Suppressor macrophage treated with lipopolysaccharide for 1 hour (primary cell): Measurements from ENCODE around the gene FARP1.

Experiments used
- DNase-seq, 3 donors: peaks; one replicate each; pipeline ENCODE4 v3.0.0-alpha.2; 2020 to 2022

FARP1 gene

DNA sequence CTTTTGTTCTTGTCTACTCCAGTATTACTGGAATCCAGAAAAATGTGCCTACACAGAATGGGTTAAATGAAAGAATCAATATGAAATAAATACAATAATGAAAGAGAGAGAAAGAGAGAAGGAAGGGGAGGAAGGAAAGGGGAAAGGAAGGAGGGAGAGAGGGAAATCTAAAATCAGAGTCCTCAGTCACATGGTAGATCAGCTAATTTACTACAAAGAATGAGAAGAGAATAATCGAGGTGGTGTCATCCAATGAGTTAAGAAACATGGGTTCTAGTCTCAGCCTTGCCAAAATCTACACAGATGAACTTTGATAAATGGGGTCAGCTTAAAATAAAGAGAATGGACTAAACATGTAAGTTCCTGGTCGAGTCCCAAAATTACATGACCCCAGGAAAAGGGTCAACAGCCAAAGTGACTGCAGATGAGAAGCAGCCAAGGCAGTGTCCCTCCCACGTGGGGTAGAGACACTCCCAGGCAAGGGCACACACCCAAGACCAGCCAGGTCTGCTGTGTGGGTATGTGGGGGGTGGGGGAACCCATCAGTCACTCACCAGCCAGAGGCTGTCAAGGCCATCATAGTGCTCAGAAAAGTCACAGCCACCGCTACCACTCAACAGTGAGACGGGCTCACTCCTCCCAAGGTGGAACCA, 330.4 kb downstream of the FARP1 start:
- DNase-seq = no peak

GRCh38 chr13:98473788-98474144, 330.9 kb downstream of the FARP1 start:
- DNase-seq = no peak

DNA sequence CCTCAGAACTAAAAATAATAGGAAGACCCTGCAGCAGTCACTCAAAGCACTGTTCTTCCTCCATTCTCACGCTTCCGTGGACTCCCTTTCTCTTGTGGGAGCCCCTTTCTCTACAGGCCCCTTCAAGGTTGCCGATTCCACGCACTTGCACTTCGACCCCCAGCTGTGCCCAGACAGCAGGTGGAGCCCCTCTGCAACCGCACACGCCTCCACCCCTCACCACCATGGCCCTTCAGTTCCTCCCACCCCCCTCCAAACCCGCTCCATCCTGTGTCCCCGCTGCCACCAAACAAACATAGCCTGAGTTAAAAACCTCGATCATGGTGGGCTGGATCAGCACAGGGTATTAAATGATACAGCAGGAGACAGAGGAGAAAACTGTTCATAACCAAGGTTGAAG, 331.4 kb downstream of the FARP1 start:
- DNase-seq = no peak

GRCh38 chr13:98474761-98475160, 331.9 kb downstream of the FARP1 start:
- DNase-seq = no peak

GRCh38 chr13:98475522-98475921, 332.6 kb downstream of the FARP1 start:
- DNase-seq = peak; percentile 49 to 77 (median 72)

DNA sequence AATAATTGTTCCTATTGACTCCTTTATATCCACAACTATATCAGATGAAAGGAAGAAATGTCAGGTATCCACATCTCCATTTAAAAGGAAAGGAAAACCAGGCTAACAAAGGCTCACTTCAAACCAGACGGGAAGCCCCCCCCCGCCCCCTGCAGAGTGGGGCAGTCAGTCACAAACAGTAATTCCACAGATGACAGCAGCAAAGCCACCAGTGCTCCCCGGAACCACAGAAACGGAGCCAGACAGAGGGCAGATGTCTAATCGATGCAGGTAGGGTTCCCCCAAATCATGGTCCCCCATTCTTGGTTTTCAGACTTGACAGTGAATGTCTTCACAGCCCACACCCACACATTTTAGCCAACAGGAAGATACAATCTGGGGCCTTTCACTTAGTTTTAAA, 333.2 kb downstream of the FARP1 start:
- peak in 1 of 3 donors; percentile 33 for DNase-seq

DNA sequence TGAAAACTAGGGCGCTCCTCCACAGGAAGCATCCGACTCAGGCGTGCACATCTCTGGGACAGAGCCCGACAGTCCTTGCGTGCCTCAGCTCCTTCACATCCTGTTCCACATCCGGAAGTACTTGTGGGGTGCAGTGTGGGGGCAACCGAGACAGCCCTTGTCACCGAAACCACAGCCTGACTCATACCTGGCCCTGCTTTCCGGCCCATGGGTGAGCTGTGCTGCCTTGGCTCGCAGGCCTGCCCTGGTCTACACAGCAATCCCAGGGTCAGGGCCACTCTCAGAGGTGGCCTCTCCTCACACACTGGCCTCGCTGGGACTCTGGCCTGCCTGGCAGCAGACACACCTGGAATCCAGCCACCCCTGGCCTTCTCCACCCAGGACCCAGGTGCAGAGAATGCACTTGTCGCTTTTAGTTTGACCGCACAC, 333.7 kb downstream of the FARP1 start:
- peak; percentile 84 to 87 (median 86) for DNase-seq

- no peak for DNase-seq
Measured at GRCh38 chr13:98478189-98479129, 335.6 kb downstream of the FARP1 start.

- DNase-seq = no peak
Measured at GRCh38 chr13:98479496-98480003, 336.7 kb downstream of the FARP1 start.

- peak in 1 of 3 donors; percentile 35 for DNase-seq
Measured at GRCh38 chr13:98480915-98481877, 338.3 kb downstream of the FARP1 start.

DNA sequence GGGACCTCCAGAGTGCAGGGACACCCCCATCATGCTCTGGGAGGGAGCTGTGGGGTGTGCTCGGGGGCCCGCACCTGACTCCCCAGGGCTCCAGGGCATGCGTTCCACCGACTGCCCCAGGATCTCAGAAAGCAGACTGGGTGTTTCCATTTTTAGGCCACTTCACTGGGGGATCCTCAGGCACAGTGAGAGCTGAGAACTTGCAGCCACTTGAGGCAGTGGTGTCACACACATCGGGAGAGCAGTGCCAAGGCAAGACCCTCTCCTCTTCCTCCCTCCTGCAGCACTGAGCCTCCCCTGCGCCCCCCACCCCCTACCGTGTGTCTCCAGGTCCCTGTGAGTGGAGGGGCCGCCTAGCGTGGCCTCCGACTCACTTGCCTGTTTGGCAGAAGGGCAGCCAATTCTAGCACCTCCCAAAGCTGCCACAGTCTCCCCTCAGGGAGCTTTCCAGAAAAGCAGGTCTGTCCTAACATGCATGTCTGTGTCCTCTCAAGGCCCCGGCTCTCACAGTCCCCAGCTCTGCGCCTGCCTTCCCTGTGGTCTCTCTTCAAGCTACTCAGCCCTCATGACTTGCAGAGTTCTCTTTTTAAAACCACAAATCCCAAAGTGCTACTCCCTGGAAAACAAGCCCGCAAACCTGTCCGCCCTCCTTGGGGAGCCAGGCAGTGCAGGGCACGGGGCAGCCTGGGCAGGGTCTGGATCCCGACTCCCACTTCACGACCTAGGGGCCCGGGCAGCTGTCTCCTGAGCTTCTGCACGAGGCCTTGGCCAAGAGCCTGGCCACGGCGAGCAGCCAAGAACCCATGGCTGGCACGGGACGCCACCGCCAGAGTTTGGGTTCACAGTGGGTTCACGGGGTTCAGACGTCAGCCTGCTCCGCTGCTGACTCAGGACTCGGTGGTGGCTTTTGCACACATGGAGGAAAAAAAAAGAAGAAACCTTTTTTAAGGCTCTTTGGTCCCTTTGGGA, 339.9 kb downstream of the FARP1 start:
- DNase-seq = peak; percentile 45 to 73 (median 54)

- DNase-seq = no peak
Measured at GRCh38 chr13:98483601-98484288, 340.9 kb downstream of the FARP1 start.

DNA sequence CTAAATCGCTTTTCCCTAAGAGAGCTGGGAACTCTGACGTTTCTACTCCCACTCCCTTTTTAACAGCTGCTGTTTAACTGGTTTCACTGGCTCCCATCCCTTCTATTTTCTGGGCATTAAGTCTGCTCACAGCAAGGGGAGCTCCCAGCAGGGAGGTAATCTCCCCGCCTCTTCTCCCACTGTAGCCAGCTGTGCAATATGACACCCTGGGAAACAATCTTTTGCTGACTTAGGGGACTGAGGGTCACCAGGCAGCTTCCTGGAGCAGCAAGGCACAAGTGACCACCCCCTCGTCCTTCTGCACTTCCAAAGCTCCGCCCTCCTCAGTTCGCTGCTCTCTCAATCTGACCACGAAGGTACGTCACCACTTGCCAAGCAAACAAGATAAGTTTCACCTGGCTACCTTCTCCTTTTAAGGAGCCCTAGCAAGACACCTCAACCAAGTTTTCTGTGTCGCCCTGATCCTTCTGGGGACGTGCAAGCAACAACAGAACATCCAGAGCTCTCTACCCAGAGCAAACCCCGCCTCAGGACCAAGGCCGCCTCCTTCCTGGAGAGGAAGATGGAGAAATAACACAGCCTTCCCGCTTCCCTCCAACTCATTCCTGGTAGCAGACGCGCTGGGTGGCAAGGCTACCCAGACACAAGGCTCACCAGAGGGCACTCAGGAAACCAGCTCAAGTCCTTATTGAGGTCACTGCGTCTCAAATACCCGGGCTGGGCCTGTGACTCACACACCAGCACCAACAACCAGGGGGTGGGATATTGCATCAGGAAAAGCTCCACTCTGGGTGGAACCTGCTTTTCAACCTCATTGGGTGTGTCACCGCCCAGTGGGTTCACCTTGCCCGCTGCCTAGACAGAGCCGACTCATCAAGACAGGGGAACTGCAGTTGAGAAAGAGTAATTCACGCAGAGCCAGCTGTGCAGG, 341.7 kb downstream of the FARP1 start:
- DNase-seq = peak; percentile 94 to 98 (median 95)

- no peak for DNase-seq
Measured at GRCh38 chr13:98485561-98485960, 342.7 kb downstream of the FARP1 start.

DNA sequence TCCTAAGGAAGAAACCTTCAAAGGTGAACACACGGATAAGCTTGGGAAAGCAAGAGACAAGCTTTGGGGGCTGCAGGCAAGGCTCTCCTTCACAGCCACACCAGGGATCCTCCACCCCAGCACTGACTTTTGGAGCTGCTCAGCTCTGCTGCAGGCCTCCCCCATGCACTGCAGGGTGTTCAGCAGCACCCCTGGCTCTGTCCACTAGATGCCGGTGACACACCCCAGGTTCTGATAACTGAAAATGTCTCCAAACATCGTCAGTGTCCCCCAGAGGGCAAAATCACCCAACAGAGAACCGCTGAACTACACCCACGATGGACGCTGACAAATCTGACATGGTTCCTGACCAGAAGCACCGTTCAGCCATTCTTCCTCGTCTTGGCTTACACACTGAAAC, 343.5 kb downstream of the FARP1 start:
- no peak for DNase-seq

GRCh38 chr13:98487016-98487415, 344.1 kb downstream of the FARP1 start:
- no peak for DNase-seq

- DNase-seq = no peak
Measured at GRCh38 chr13:98487522-98487921, 344.6 kb downstream of the FARP1 start.

- DNase-seq = no peak
Measured at GRCh38 chr13:98488736-98489135, 345.8 kb downstream of the FARP1 start.

- DNase-seq = no peak
Measured at GRCh38 chr13:98489446-98490194, 346.7 kb downstream of the FARP1 start.
